ENCODE results near the gene DNAJA3. TPM values are rescaled to one million over a fixed set of nuclear protein-coding genes. Genes with fewer than 3 reads are reported as not detected.
"Not testable (repeated sequence)": the region's sequence is repeated elsewhere in the genome, so short reads cannot be mapped to it uniquely, and the experiment has no call there.

The DNAJA3 gene
- total RNA-seq, 1 donor from 2014 or later, result 31.3 TPM

GRCh38 chr16:4387781-4388180 is 37.9 kb upstream of the DNAJA3 start:
- DNase-seq, result no peak

DNA sequence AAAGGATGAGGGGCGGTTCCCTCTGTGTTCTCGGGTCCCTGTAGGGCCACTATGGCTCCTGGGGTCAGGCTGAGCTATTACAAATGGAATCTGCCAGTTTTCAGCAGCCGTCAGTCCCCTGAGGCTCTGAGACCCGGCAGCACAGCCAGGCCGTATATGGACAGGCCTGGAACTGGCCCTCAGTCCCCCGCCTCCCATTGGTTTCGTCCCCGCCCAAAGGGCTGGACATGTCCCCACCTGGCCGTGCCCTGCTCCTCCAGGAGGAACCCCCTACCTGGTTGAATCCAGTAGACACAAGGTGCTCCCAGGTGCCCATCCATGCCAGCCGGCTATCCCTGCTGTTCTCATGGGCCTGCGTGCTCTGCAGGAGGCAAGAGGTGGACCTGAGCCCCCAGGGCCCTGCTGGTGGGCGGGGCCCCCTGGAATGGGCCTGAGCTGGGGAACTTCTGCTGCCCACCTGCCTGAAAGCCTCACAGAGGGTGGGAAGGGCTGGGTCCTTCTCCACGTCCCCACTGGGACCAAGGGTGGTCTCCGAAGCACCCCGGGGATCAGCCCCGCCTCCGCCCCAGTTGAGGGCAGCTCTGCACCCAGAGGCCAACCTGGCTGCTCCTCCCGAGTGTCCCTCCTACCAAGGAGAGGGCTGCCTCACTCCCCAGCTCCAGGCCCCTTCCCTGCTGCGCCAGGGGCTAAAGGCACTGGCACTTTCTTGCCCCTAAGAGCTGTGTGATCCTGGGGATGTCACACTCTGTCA is 37.2 kb upstream of the DNAJA3 start:
- DNase-seq, result no peak

- no peak for DNase-seq
Measured at GRCh38 chr16:4389051-4389955, 36.4 kb upstream of the DNAJA3 start.

DNA sequence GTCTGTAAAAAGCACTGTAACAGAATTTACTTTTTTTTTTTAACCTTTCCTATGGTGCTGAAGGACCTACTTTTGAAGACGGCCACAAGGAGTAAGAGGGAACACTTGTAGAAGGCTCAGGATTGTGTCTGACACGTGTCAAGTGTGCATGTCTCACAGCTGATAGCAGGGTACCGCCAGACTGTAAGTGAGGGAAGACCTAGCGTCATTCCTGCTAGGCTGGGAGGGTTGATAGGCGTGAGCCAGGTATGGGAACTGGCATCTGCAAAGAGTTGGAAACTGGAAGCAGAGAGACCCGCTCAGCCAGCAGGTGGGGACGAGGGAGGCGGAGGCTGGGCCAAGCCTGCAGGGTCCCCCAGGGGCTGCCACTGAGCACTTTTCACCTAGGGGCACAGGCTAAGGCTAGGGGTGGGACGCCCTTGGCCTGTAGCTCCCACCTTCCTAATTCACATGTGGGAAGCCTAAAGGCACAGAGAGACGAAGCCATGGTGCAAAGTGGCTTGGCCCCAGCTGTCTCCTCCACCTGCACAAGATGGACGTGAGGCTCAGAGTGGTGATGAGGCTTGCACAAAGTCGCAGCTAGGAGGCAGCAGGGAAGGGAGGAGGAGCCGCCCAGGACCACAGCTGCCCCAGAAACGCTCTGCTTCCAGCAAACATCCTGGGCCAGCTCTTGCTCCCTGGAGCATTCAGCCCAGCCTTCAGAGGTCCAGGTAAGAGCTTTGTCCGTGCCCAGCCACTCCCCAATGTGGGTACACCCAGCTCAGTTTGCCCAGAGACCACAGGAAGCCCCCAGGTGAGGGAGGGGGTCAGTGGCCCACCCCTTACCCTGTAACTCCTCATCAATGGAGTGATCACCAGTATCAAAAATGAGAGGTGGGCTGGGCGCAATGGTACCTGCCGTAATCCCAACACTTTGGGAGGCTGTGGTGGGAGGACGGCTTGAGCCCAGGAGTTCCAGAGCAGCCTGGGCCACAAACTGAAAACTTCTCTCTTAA is 35.1 kb upstream of the DNAJA3 start:
- DNase-seq, result no peak

DNA sequence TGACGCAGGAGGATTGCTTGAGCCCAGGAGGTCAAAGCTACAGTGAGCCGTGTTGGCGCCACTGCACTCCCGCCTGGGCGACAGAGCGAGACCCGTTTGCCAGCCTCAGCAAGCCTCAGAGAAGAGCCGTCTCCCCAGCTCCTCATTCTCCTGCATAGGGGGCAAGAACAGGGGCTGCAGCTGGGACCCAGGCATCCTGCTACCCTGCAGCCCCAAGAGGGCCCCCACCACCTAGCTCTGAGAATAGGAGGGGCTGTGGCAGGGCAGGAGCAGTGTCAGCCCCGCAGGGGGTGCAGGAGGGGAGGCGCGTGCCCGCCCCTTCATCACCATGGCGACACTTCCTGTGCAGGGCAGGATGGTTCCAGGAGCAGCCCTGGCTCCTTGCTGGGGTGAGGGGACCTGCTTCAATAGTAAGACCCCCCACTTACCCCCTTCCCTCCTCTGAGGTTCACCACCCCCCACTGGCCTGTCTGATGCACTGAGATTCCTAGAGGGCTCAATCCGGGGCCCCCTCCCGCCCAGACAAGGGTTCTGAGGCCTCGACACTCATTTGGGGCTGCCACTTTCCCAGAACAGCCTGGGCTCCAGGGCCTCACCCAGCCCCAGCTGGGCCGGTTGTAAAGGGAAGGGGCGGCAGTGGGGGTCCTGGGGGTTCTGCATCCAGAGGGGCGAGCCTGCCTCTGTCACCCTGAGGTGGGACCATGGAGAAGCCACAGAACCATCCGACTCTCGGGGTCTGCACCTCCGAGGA is 33.9 kb upstream of the DNAJA3 start:
- no peak for DNase-seq

GRCh38 chr16:4392382-4393239 is 33.1 kb upstream of the DNAJA3 start:
- peak; percentile 47 for DNase-seq

DNA sequence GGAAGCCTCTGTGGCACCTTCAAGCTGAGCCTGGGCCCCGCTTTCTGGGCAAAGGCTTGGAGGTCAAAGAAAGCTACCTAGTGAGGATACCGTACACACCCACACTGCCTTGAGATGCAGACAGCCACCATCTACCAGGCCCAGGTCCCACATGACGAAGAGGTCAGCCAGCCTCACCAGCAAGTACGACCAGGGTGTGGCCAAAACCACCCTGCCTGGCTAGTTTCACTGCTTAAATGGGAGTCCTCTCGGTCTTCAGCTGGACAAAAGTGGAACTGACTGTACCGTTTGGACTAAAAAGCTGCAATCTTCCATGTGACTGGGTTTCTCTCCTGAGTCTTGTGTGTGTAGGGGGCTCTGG is 32.4 kb upstream of the DNAJA3 start:
- no peak for DNase-seq

DNA sequence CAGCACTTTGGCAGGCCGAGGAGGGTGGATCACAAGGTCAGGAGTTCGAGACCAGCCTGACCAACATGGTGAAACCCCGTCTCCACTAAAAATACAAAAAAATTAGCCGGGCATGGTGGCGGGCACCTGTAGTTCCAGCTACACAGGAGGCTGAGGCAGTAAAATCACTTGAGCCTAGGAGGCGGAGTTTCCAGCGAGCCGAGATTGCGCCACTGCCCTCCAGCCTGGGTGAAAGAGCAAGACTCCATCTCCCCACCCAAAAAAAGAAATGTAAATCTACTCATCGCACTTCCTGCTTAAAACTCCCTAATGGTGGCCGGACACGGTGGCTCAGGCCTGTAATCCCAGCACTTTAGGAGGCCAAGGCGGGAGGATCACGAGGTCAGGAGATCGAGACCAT is 31.8 kb upstream of the DNAJA3 start:
- DNase-seq, result not testable (repeated sequence)

GRCh38 chr16:4395055-4395726 is 30.5 kb upstream of the DNAJA3 start:
- DNase-seq, result no peak

DNA sequence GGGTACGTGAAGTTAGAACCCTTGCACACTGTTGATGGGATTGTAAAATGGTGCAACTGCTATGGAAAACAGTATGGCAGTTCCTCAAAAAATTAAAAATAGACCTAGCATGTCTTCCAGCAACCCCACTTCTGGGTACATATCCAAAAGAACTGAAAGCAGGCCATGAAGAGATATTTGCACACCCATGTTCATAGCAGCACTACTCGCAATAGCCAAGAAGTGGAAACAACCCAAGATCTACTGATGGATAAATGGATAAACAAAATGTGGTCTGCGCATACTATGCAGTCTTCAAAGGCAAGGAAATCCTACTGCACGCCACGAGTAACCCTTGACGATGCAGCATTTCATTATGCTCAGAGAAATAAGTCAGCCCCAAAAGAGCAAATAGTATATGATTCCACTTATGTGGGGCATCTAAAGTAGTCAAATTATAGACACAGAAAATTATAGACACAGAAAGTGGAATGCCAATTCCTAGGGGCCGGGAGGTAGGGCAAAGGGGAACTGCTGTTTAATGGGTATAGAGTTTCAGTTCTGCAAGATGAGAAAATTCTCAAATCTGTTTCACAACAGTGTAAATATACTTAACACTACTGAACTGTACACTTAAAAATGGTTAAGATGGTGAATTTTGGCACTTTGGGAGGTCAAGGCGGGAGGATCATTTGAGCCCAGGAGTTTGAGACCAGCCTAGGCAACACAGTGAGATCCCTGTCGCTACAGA is 26.5 kb upstream of the DNAJA3 start:
- no peak for DNase-seq

DNA sequence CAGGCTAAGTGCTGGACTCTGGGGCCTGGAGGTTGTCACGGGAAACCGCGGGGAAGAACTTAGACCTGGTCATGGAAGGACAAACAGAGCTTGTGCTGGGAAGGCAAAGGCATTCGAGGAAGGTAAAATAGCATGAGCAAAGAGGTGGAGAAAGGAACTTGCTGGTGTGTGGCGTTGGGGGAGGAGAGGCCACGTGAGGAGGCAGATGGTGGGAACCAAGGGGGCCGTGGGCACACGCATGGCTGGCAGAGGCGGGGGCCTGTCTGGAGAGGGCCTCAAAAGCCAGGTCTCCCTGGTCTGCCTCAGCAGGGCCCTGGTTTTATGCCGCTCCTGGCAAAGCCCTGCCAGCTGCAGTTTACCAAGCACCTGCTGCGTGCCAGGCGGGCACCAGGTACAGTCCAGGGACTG is 24.6 kb upstream of the DNAJA3 start:
- DNase-seq, result no peak

GRCh38 chr16:4401510-4401909 is 24.2 kb upstream of the DNAJA3 start:
- DNase-seq, result no peak

GRCh38 chr16:4402439-4403132 is 23.1 kb upstream of the DNAJA3 start:
- DNase-seq, result peak; percentile 48

DNA sequence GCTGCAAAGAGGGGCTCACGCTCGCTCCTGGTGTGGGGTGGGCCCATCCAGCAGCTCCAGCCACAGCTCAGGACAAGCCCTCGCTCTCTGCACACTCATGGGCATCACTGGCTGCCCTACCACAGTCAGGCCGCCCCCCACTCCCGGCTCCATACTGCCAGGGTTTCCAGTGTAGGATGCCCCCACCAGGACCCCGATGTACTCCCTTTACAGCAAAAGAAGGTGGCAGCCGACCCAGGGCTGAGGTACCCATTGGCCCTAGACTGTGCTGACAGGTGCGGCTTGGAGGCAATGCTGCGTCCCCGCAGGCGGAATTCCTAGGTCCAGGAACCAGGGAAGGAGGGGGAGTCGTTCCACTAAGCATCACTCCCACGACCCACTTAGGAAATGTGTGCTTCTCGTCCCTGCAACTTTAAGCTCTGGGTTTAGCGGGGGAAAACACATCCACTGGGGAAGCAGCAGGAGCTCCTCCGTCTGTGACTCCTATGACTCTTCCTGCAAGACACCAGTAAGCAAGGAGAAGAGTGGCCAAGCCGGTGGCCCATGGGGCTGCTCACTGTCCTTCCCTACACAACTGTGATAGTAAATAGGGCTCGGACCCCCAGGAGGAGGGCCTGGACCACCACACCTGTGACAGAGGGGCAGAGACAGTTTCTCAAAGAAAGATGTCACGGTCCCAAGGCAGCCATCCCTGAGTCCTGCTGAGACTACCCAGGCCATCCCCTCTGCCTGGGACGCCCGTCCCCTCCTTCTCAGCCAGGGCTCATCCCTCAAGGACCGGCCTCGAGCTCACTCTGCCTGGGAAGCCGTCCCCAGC is 22.3 kb upstream of the DNAJA3 start:
- no peak for DNase-seq

DNA sequence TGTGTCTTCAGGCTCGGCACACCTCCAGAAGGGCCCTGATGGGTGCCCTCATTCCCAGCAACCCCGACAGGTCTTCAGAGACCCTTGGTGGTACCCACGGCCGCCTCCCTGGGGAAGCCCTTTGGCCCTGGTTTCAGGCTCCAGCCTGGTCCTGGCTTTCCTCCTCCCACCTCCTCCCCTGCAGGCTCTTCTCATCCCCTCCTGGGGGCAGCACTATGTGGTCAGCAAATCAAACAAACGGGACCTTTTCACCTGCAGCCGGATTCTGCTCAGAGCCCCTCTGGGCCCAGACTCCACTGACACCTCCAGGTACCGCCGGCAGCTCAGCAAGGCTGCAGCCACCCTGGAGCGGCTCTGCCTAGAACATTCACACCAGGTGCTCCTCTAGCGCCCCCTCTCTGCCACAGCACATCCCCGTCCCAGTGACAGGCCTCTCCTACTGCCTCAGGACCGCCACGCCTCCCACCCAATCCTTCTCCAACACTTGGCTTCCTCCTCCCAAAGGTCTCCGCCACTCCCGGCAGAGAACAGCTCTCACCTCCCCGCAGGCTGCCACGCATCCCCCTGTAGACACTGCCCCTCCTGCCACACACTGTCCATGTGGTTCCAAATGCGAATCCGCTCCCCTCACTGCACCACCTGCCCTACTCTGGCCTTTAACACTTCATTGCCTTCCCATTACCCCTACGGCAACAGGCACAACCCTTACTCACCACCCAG is 21.3 kb upstream of the DNAJA3 start:
- no peak for DNase-seq

DNA sequence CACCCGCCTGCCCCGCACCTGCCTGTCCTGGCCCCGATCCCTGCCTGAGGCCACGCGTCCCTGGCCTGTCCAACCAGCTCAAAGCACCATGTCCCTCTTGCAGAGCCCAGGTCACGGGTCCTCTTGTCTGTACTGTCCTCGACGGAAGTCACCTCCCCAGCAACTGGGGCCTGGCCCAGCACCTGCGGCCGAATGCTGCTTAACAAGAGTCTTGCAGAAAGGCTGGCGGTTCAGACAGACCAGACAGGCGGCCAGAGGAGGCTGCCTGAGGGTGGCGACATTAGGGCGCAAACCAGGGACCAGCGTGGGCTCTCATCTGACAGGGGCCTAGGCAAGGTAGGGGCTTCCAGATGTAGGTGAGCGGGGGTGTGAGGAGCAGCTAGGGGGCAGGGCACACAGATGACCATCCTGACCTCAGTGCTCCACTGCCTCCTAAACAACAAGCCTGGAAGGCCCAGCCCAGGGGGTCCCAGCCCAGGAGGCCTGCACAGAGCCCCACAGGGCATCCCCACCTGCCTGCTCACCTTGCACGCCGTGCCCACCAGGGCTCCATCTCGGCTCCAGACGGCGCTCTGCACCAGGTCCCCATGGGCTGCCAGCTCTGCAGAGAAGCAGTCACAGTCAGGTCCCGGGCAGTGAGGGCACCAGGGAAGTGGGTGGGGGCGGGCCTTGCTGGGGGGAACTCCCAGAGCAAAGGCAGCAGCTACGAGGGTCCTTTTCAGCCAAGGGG is 20.5 kb upstream of the DNAJA3 start:
- DNase-seq, result no peak

Data from skin of body (tissue), 2 donors.